SK-N-SH treated with all-trans-retinoic acid at 6 μM for 48 hours (cell line): ENCODE results near the gene KCNE5.

ENCODE experiments used
- ATAC-seq: fragments of 200-7000 bp; cut with Tn5 transposase; 3 replicates; pipeline ENCODE4 v1.9.1; 2020; ENCODE audit warnings: mild to moderate bottlenecking, moderate library complexity
- ARNTL ChIP-seq: fragments of 450-650 bp; formaldehyde crosslinking; IDR thresholded peaks from 2 replicates; pipeline ENCODE4 v1.5.0; 2020; ENCODE audit warnings: low read depth, mild to moderate bottlenecking, moderate library complexity, borderline replicate concordance
- BACH2 ChIP-seq: fragments of 250-450 bp; sonication (Bioruptor Pico); IDR thresholded peaks from 2 replicates; pipeline ENCODE4 v1.9.0; 2021; ENCODE audit warnings: mild to moderate bottlenecking, borderline replicate concordance
- CREB5 ChIP-seq: fragments of 250-450 bp; sonication (Bioruptor Pico); IDR thresholded peaks from 2 replicates; pipeline ENCODE4 v1.5.1; 2020; ENCODE audit warnings: low read depth, mild to moderate bottlenecking, moderate library complexity
- CSDC2 ChIP-seq: fragments of 250-450 bp; sonication (Bioruptor Pico); IDR thresholded peaks from 2 replicates; pipeline ENCODE4 v1.5.0; 2020; ENCODE audit warnings: mild to moderate bottlenecking, moderate library complexity
- CSRNP3 ChIP-seq: fragments of 250-450 bp; sonication (Bioruptor Pico); IDR thresholded peaks from 2 replicates; pipeline ENCODE4 v1.5.1; 2021; ENCODE audit warnings: mild to moderate bottlenecking, moderate library complexity
- GLIS3 ChIP-seq: fragments of 250-450 bp; sonication (Bioruptor Pico); IDR thresholded peaks from 2 replicates; pipeline ENCODE4 v1.5.0; 2020; ENCODE audit warnings: mild to moderate bottlenecking, moderate library complexity
- ISL1 ChIP-seq: fragments of 250-450 bp; sonication (Bioruptor Pico); IDR thresholded peaks from 2 replicates; pipeline ENCODE4 v2.1.2; 2022; ENCODE audit warnings: mild to moderate bottlenecking, moderate library complexity
- OSR1 ChIP-seq: fragments of 250-450 bp; sonication (Bioruptor Pico); IDR thresholded peaks from 2 replicates; pipeline ENCODE4 v1.8.0; 2022; ENCODE audit warnings: moderate library complexity, mild to moderate bottlenecking, inconsistent platforms
- PATZ1 ChIP-seq: fragments of 250-450 bp; sonication (Bioruptor Pico); IDR thresholded peaks from 2 replicates; pipeline ENCODE4 v1.8.0; 2020; ENCODE audit warnings: mild to moderate bottlenecking, moderate library complexity, borderline replicate concordance
- RARB ChIP-seq: fragments of 250-450 bp; sonication (Bioruptor Pico); IDR thresholded peaks from 2 replicates; pipeline ENCODE4 v1.8.0; 2021; ENCODE audit warnings: mild to moderate bottlenecking, moderate library complexity
- TCF4 ChIP-seq: fragments of 250-450 bp; sonication (Bioruptor Pico); IDR thresholded peaks from 2 replicates; pipeline ENCODE4 v1.8.0; 2021; ENCODE audit warnings: mild to moderate bottlenecking, moderate library complexity, borderline replicate concordance
- TOX ChIP-seq: fragments of 250-450 bp; sonication (Bioruptor Pico); IDR thresholded peaks from 2 replicates; pipeline ENCODE4 v1.8.0; 2021; ENCODE audit warnings: mild to moderate bottlenecking, moderate library complexity, borderline replicate concordance
- ZC3H10 ChIP-seq: fragments of 250-450 bp; sonication (Bioruptor Pico); IDR thresholded peaks from 2 replicates; pipeline ENCODE4 v1.5.1; 2021; ENCODE audit warnings: mild to moderate bottlenecking, moderate library complexity
- ZFP3 ChIP-seq: fragments of 250-450 bp; sonication (Bioruptor Pico); IDR thresholded peaks from 2 replicates; pipeline ENCODE4 v1.5.0; 2020; ENCODE audit warnings: mild to moderate bottlenecking, moderate library complexity
- ZFP30 ChIP-seq: fragments of 450-650 bp; formaldehyde crosslinking; IDR thresholded peaks from 2 replicates; pipeline ENCODE4 v1.5.0; 2022; ENCODE audit warnings: mild to moderate bottlenecking, moderate library complexity
- ZNF565 ChIP-seq: fragments of 450-650 bp; formaldehyde crosslinking; conservative IDR thresholded peaks from 2 replicates; pipeline ENCODE4 v1.5.0; 2020; ENCODE audit warnings: low read depth, mild to moderate bottlenecking, moderate library complexity
- ZNF8 ChIP-seq: fragments of 450-650 bp; formaldehyde crosslinking; IDR thresholded peaks from 2 replicates; pipeline ENCODE4 v1.5.0; 2020; ENCODE audit warnings: mild to moderate bottlenecking, moderate library complexity
- TF ChIP-seq, protein P1 (sequence below): fragments of 250-450 bp; sonication (Bioruptor Pico); IDR thresholded peaks from 2 replicates; pipeline ENCODE4 v1.8.0; 2021; ENCODE audit warnings: low read depth, mild to moderate bottlenecking, moderate library complexity, borderline replicate concordance
- TF ChIP-seq, protein P2 (sequence below): fragments of 250-450 bp; sonication (Bioruptor Pico); IDR thresholded peaks from 2 replicates; pipeline ENCODE4 v1.5.0; 2020; ENCODE audit warnings: mild to moderate bottlenecking, moderate library complexity

Gene KCNE5

DNA sequence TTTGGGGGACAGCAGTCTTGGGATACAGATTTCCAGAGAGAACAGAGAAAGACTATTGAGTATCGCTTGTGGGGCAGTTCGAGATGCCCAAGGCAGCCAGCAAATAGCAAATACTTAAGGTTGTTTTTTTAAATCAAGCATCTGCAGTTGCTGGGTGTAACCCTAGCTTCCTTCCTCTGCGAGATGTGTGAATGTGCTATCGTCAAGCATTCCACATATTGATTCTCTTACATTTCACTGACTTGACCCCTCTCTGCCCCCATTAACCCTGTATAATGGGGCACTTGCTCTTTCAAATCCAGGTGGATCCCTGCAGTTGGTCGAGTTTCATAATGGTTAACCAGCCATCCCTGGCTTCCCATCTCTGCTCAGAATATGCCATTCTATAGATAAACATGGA lies 23.5 kb downstream of the KCNE5 start:
- no peak for ATAC-seq
- TF ChIP-seq OSR1 (CRISPR knock-in tag) (no peak), ZFP30 (CRISPR knock-in tag) (no peak), CREB5 (CRISPR knock-in tag) (no peak), GLIS3 (CRISPR knock-in tag) (no peak), ZNF565 (no peak), ISL1 (no peak), PATZ1 (CRISPR knock-in tag) (no peak), ZNF8 (CRISPR knock-in tag) (no peak), CSRNP3 (CRISPR knock-in tag) (no peak), TCF4 (CRISPR knock-in tag) (no peak), ZC3H10 (CRISPR knock-in tag) (no peak), BACH2 (no peak), CSDC2 (CRISPR knock-in tag) (no peak), ZFP3 (CRISPR knock-in tag) (no peak), RARB (no peak)
- TF ChIP-seq, protein P1, sequence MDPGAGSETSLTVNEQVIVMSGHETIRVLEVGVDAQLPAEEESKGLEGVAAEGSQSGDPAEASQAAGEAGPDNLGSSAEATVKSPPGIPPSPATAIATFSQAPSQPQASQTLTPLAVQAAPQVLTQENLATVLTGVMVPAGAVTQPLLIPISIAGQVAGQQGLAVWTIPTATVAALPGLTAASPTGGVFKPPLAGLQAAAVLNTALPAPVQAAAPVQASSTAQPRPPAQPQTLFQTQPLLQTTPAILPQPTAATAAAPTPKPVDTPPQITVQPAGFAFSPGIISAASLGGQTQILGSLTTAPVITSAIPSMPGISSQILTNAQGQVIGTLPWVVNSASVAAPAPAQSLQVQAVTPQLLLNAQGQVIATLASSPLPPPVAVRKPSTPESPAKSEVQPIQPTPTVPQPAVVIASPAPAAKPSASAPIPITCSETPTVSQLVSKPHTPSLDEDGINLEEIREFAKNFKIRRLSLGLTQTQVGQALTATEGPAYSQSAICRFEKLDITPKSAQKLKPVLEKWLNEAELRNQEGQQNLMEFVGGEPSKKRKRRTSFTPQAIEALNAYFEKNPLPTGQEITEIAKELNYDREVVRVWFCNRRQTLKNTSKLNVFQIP (CRISPR knock-in tag) = no peak

- no peak for TF ChIP-seq GLIS3 (CRISPR knock-in tag)
- TF ChIP-seq, protein P2, sequence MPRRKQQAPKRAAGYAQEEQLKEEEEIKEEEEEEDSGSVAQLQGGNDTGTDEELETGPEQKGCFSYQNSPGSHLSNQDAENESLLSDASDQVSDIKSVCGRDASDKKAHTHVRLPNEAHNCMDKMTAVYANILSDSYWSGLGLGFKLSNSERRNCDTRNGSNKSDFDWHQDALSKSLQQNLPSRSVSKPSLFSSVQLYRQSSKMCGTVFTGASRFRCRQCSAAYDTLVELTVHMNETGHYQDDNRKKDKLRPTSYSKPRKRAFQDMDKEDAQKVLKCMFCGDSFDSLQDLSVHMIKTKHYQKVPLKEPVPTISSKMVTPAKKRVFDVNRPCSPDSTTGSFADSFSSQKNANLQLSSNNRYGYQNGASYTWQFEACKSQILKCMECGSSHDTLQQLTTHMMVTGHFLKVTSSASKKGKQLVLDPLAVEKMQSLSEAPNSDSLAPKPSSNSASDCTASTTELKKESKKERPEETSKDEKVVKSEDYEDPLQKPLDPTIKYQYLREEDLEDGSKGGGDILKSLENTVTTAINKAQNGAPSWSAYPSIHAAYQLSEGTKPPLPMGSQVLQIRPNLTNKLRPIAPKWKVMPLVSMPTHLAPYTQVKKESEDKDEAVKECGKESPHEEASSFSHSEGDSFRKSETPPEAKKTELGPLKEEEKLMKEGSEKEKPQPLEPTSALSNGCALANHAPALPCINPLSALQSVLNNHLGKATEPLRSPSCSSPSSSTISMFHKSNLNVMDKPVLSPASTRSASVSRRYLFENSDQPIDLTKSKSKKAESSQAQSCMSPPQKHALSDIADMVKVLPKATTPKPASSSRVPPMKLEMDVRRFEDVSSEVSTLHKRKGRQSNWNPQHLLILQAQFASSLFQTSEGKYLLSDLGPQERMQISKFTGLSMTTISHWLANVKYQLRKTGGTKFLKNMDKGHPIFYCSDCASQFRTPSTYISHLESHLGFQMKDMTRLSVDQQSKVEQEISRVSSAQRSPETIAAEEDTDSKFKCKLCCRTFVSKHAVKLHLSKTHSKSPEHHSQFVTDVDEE = no peak
- no peak for TF ChIP-seq TCF4 (CRISPR knock-in tag)
- no peak for TF ChIP-seq ARNTL (CRISPR knock-in tag)
- ATAC-seq = peak; percentile 48; the same call in 2 of the 3 replicates
These were observed 24.7 kb downstream of the KCNE5 start for GRCh38 chrX:109600237-109600651.

DNA sequence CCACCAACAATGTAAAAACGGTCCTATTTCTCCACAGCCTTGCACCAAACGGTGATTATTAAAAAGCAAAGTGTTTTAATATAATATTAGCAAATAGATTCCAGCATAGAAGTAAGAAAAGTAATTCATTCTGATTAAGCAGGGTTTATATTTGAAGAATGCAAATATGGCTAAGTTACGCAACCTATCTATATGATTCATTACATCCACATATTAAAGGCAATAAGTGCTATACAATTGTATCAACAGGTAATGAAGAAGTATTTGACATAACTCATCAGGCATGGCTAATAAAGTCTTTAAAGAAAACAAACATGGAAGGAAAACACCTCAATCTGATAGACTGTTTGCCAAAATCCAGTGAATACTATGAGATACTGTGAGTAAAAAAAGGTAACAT lies 29.0 kb downstream of the KCNE5 start:
- no peak for TF ChIP-seq PATZ1 (CRISPR knock-in tag)
- TF ChIP-seq ISL1 = no peak
- TF ChIP-seq TOX = no peak

More for the DNA sequence above, 29.0 kb downstream of the KCNE5 start:
- no peak for ATAC-seq
